CD4-positive, CD25-positive, alpha-beta regulatory T cell (primary cell): ENCODE data around the gene RPA3. TPM values are rescaled to one million over a fixed set of nuclear protein-coding genes. Genes with fewer than 3 reads are reported as not detected.

Experiments
- ATAC-seq, 2 donors: fragments of 150-1000 bp; cut with Tn5 transposase; one replicate each; pipeline ENCODE4 v1.10.0; 2021; ENCODE audit warnings: low read depth in 2 of 2, moderate number of reproducible peaks in 2 of 2, moderate library complexity in 1 of 2
- DNase-seq, 3 donors: peaks; one replicate each; pipeline versions ENCODE4 v3.0.0 to v3.0.0-alpha.2; 2012 to 2022; ENCODE audit warnings: mixed read lengths in 1 of 3
- H3K27ac ChIP-seq: one replicate; pipeline ENCODE4 v1.7.0; 2013; ENCODE audit warnings: mild to moderate bottlenecking, low read length; ENCODE audit not compliant: insufficient read depth, poor library complexity, severe bottlenecking
- H3K27me3 ChIP-seq: one replicate; pipeline ENCODE4 v1.7.0; 2013; ENCODE audit warnings: low read length; ENCODE audit not compliant: control insufficient read depth, insufficient read depth
- H3K36me3 ChIP-seq: one replicate; pipeline ENCODE4 v1.7.0; 2013; ENCODE audit warnings: mild to moderate bottlenecking, low read length, moderate library complexity; ENCODE audit not compliant: control insufficient read depth, insufficient read depth
- H3K4me1 ChIP-seq: 2 replicates; pipeline ENCODE4 v1.7.0; 2013; ENCODE audit warnings: mild to moderate bottlenecking, low read length; ENCODE audit not compliant: insufficient read depth, control insufficient read depth, poor library complexity, severe bottlenecking
- H3K4me3 ChIP-seq: one replicate; pipeline ENCODE4 v1.7.0; 2013; ENCODE audit warnings: low read depth, mild to moderate bottlenecking, low read length, moderate library complexity
- H3K9me3 ChIP-seq, 2 experiments: 1 replicate in 1 of 2; 2 replicates in 1 of 2; pipeline ENCODE4 v1.7.0; 2013; ENCODE audit warnings: low read length in 2 of 2, mild to moderate bottlenecking in 1 of 2, moderate library complexity in 1 of 2; ENCODE audit not compliant: control insufficient read depth in 2 of 2
- H3K27ac Mint-ChIP-seq, 3 donors: one replicate each; pipeline ENCODE4 v1.8.0; 2020 to 2022; ENCODE audit warnings: mild to moderate bottlenecking in 3 of 3, mixed read lengths in 3 of 3, moderate library complexity in 2 of 3
- H3K27me3 Mint-ChIP-seq: one replicate; pipeline ENCODE4 v1.8.0; 2022; ENCODE audit warnings: mild to moderate bottlenecking, mixed read lengths
- H3K36me3 Mint-ChIP-seq: one replicate; pipeline ENCODE4 v1.8.0; 2020; ENCODE audit warnings: mixed read lengths
- H3K4me1 Mint-ChIP-seq, 4 donors: one replicate each; pipeline ENCODE4 v1.8.0; 2020 to 2022; ENCODE audit warnings: mixed read lengths in 4 of 4, mild to moderate bottlenecking in 1 of 4
- H3K4me3 Mint-ChIP-seq, 4 donors: one replicate each; pipeline ENCODE4 v1.8.0; 2020 to 2022; ENCODE audit warnings: mild to moderate bottlenecking in 4 of 4, mixed read lengths in 4 of 4, moderate library complexity in 3 of 4
- H3K9me3 Mint-ChIP-seq, 7 donors: one replicate each; pipeline ENCODE4 v1.8.0; 2020 to 2022; ENCODE audit warnings: mixed read lengths in 7 of 7, mild to moderate bottlenecking in 3 of 7, moderate library complexity in 2 of 7
- polyA plus RNA-seq, 4 donors: library from polyadenylated mRNA; unstranded; fragments of 300-500 nt; fragmentation: Illumina TruSeq; gene quantifications; one replicate each; pipeline ENCODE4 v1.2.3, GENCODE V29; 2021
- total RNA-seq: library from RNA; stranded (reverse); gene quantifications from one replicate; pipeline ENCODE4 v1.2.3, GENCODE V29; 2022

RPA3 gene
- total and polyA plus RNA-seq, 5 donors from 2014 or later, result 29.9 to 138 (median 106) TPM

GRCh38 chr7:7720750-7721621 is 2.6 kb upstream of the RPA3 start:
- no peak for DNase-seq
- no peaks in the 10 kb centered on the region for H3K27me3 ChIP-seq
- Mint-ChIP-seq H3K36me3 (peaks cover 25% of the 10 kb centered on the region), H3K4me3 (no peak overlapping the region), H3K9me3 (peaks cover 0 to 2% (median 0%) of the 10 kb centered on the region in 7 donors), H3K27ac (peak overlapping the region in 1 of 3 donors; percentile 85), H3K4me1 (peaks cover 14 to 21% (median 17%) of the 10 kb centered on the region in 4 donors), H3K27me3 (no peaks in the 10 kb centered on the region)
- no peak for ATAC-seq
- H3K36me3 ChIP-seq, result peaks cover 4% of the 10 kb centered on the region
- no peak overlapping the region for H3K4me3 ChIP-seq
- no peak overlapping the region for H3K27ac ChIP-seq
- H3K4me1 ChIP-seq, result peaks cover 8% of the 10 kb centered on the region
- H3K9me3 ChIP-seq, result no peaks in the 10 kb centered on the region

- H3K27ac ChIP-seq, result no peak overlapping the region
- Mint-ChIP-seq H3K4me3 (no peak overlapping the region), H3K27ac (no peak overlapping the region), H3K27me3 (no peaks in the 10 kb centered on the region), H3K9me3 (peaks cover 0 to 2% (median 0%) of the 10 kb centered on the region in 7 donors), H3K36me3 (peaks cover 20% of the 10 kb centered on the region), H3K4me1 (peaks cover 12 to 21% (median 16%) of the 10 kb centered on the region in 4 donors)
- no peaks in the 10 kb centered on the region for H3K27me3 ChIP-seq
- ATAC-seq (no peak), DNase-seq (no peak)
- no peak overlapping the region for H3K4me3 ChIP-seq
- no peaks in the 10 kb centered on the region for H3K9me3 ChIP-seq
- peaks cover 8% of the 10 kb centered on the region for H3K4me1 ChIP-seq
- H3K36me3 ChIP-seq, result peaks cover 4% of the 10 kb centered on the region
These were observed 1.8 kb upstream of the RPA3 start for GRCh38 chr7:7720193-7720592.

- H3K36me3 ChIP-seq, result peaks cover 4% of the 10 kb centered on the region
- H3K9me3 ChIP-seq, result no peaks in the 10 kb centered on the region
- Mint-ChIP-seq H3K27ac (peak overlapping the region in 2 of 3 donors; percentile 23 to 55), H3K4me1 (peaks cover 12 to 21% (median 16%) of the 10 kb centered on the region in 4 donors), H3K36me3 (peaks cover 14% of the 10 kb centered on the region), H3K27me3 (no peaks in the 10 kb centered on the region), H3K4me3 (peak overlapping the region in 1 of 4 donors; percentile 1), H3K9me3 (peaks cover 0 to 2% (median 0%) of the 10 kb centered on the region in 7 donors)
- no peak overlapping the region for H3K4me3 ChIP-seq
- peaks cover 8% of the 10 kb centered on the region for H3K4me1 ChIP-seq
- DNase-seq (peak in 2 of 3 donors; percentile 36 to 79), ATAC-seq (peak; percentile 95)
- no peak overlapping the region for H3K27ac ChIP-seq
- no peaks in the 10 kb centered on the region for H3K27me3 ChIP-seq
These were observed 829 bp upstream of the RPA3 start for GRCh38 chr7:7719236-7719635.

GRCh38 chr7:7713730-7714129 is 4.7 kb downstream of the RPA3 start:
- no peaks in the 10 kb centered on the region for H3K36me3 ChIP-seq
- H3K27me3 ChIP-seq, result no peaks in the 10 kb centered on the region
- peaks cover 3% of the 10 kb centered on the region for H3K4me1 ChIP-seq
- H3K27ac Mint-ChIP-seq, result no peak overlapping the region
- peaks cover 8% of the 10 kb centered on the region for H3K36me3 Mint-ChIP-seq
- H3K9me3 ChIP-seq, result no peaks in the 10 kb centered on the region
- no peak overlapping the region for H3K27ac ChIP-seq
- ATAC-seq, result no peak
- peaks cover 0 to 2% (median 0%) of the 10 kb centered on the region in 7 donors for H3K9me3 Mint-ChIP-seq
- no peak overlapping the region for H3K4me3 Mint-ChIP-seq
- no peaks in the 10 kb centered on the region for H3K27me3 Mint-ChIP-seq
- no peak for DNase-seq
- peaks cover 3 to 21% (median 18%) of the 10 kb centered on the region in 4 donors for H3K4me1 Mint-ChIP-seq
- H3K4me3 ChIP-seq, result no peak overlapping the region

- Mint-ChIP-seq H3K27ac (no peak overlapping the region), H3K4me3 (no peak overlapping the region), H3K27me3 (no peaks in the 10 kb centered on the region), H3K9me3 (no peaks in the 10 kb centered on the region), H3K36me3 (peaks cover 4% of the 10 kb centered on the region), H3K4me1 (peaks cover 8 to 26% (median 22%) of the 10 kb centered on the region in 4 donors)
- Histone ChIP-seq H3K27me3 (no peaks in the 10 kb centered on the region), H3K27ac (no peak overlapping the region), H3K9me3 (no peaks in the 10 kb centered on the region), H3K36me3 (no peaks in the 10 kb centered on the region), H3K4me3 (no peak overlapping the region), H3K4me1 (no peaks in the 10 kb centered on the region)
- ATAC-seq (no peak), DNase-seq (no peak)
These were observed 7.9 kb downstream of the RPA3 start for GRCh38 chr7:7710469-7710868.

- Mint-ChIP-seq H3K9me3 (no peaks in the 10 kb centered on the region), H3K27ac (no peak overlapping the region), H3K4me1 (peaks cover 10 to 26% (median 21%) of the 10 kb centered on the region in 4 donors), H3K36me3 (peaks cover 4% of the 10 kb centered on the region), H3K27me3 (no peaks in the 10 kb centered on the region), H3K4me3 (no peak overlapping the region)
- Histone ChIP-seq H3K4me3 (no peak overlapping the region), H3K4me1 (no peaks in the 10 kb centered on the region), H3K27me3 (no peaks in the 10 kb centered on the region), H3K27ac (no peak overlapping the region), H3K9me3 (no peaks in the 10 kb centered on the region), H3K36me3 (no peaks in the 10 kb centered on the region)
- DNase-seq (no peak), ATAC-seq (no peak)
These were observed 9.1 kb downstream of the RPA3 start for GRCh38 chr7:7709291-7709690.

GRCh38 chr7:7707806-7708205 is 10.6 kb downstream of the RPA3 start:
- Histone ChIP-seq H3K36me3 (no peaks in the 10 kb centered on the region), H3K4me3 (no peak overlapping the region), H3K27ac (no peak overlapping the region), H3K27me3 (no peaks in the 10 kb centered on the region), H3K9me3 (no peaks in the 10 kb centered on the region), H3K4me1 (no peaks in the 10 kb centered on the region)
- Mint-ChIP-seq H3K4me1 (peaks cover 10 to 22% (median 20%) of the 10 kb centered on the region in 4 donors), H3K36me3 (peaks cover 6% of the 10 kb centered on the region), H3K27me3 (no peaks in the 10 kb centered on the region), H3K27ac (no peak overlapping the region), H3K9me3 (no peaks in the 10 kb centered on the region), H3K4me3 (no peak overlapping the region)
- DNase-seq, result no peak
- no peak for ATAC-seq

- Histone ChIP-seq H3K27ac (no peak overlapping the region), H3K9me3 (no peaks in the 10 kb centered on the region), H3K27me3 (no peaks in the 10 kb centered on the region), H3K36me3 (no peaks in the 10 kb centered on the region), H3K4me3 (no peak overlapping the region), H3K4me1 (no peaks in the 10 kb centered on the region)
- ATAC-seq (no peak), DNase-seq (no peak)
- peaks cover 10 to 22% (median 19%) of the 10 kb centered on the region in 4 donors for H3K4me1 Mint-ChIP-seq
- no peaks in the 10 kb centered on the region for H3K9me3 Mint-ChIP-seq
- H3K36me3 Mint-ChIP-seq, result peaks cover 11% of the 10 kb centered on the region
- no peaks in the 10 kb centered on the region for H3K27me3 Mint-ChIP-seq
- no peak overlapping the region for H3K4me3 Mint-ChIP-seq
- H3K27ac Mint-ChIP-seq, result no peak overlapping the region
These were observed 11.2 kb downstream of the RPA3 start for GRCh38 chr7:7707246-7707645.
